Gastrocnemius medialis (tissue), 4 donors: Measurements from ENCODE around the gene ARHGAP24. TPM values are rescaled to one million over a fixed set of nuclear protein-coding genes. Genes with fewer than 3 reads are reported as not detected.

Experiments used
- ATAC-seq, 2 donors: fragments of 150-250 bp; one replicate each; pipeline ENCODE4 v1.9.1; 2016
- DNase-seq, 2 donors: peaks; one replicate each; pipeline ENCODE4 v3.0.0-alpha.2; 2019
- H3K27ac ChIP-seq, 4 donors: fragments of 200-600 bp; sonication (generic); 1 replicate in 1 of 4; 2 replicates in 3 of 4; pipeline ENCODE4 v1.5.1; 2016 to 2018; ENCODE audit warnings: mild to moderate bottlenecking in 2 of 4, moderate library complexity in 1 of 4
- H3K27me3 ChIP-seq, 3 donors: fragments of 200-600 bp; sonication (generic) in 2 of 3; 1 replicate in 1 of 3; 2 replicates in 2 of 3; pipeline versions ENCODE4 v1.5.1 to v1.6.0; 2016 to 2019; ENCODE audit warnings: mild to moderate bottlenecking in 1 of 3, moderate library complexity in 1 of 3
- H3K36me3 ChIP-seq, 2 donors: fragments of 200-600 bp; sonication (generic) in 1 of 2; one replicate each; pipeline ENCODE4 v1.5.1; 2017 to 2018
- H3K4me1 ChIP-seq, 2 donors: fragments of 200-600 bp; sonication (generic) in 1 of 2; one replicate each; pipeline ENCODE4 v1.5.1; 2016 to 2017; ENCODE audit warnings: mild to moderate bottlenecking in 2 of 2
- H3K4me3 ChIP-seq, 4 donors: fragments of 200-600 bp; sonication (generic) in 3 of 4; 1 replicate in 1 of 4; 2 replicates in 3 of 4; pipeline ENCODE4 v1.5.1; 2016 to 2019; ENCODE audit warnings: mild to moderate bottlenecking in 2 of 4
- H3K9me3 ChIP-seq, 3 donors: fragments of 200-600 bp; sonication (generic) in 2 of 3; 1 replicate in 1 of 3; 2 replicates in 2 of 3; pipeline ENCODE4 v1.5.1; 2016 to 2019
- POLR2A ChIP-seq, 2 donors: fragments of 450-650 bp; IDR thresholded peaks; one replicate each; pipeline ENCODE4 v1.6.1; 2017; ENCODE audit warnings: antibody characterized with exemption in 2 of 2, mild to moderate bottlenecking in 2 of 2, moderate library complexity in 2 of 2
- in situ Hi-C, 4 donors: fragments of 200-750 bp; cut with MboI; loops; one replicate each; pipeline versions ENCODE4 v1.15.0 to v1.8.0; 2017; ENCODE audit warnings: low sequenced_read_pairs in 4 of 4
- intact Hi-C: fragments of 100-400 bp; cut with DNase I; formaldehyde crosslinking; loops from one replicate; pipeline ENCODE4 v1.15.1; 2023; ENCODE audit warnings: low total_unique reads
- total RNA-seq, 4 donors: library from RNA; depleted of rRNA; stranded (reverse); fragments of >200 nt; gene quantifications; one replicate each; pipeline versions ENCODE4 v1.1.0 to v1.2.3, GENCODE V29; 2016
- TF ChIP-seq, protein P1 (sequence below), 5 experiments: fragments of 450-650 bp in 3 of 5; fragments of 200-600 bp in 2 of 5; sonication (generic) in 2 of 5; IDR thresholded peaks in 4 of 5; conservative IDR thresholded peaks in 1 of 5; 1 replicate in 4 of 5; 2 replicates in 1 of 5; pipeline ENCODE4 v1.5.1; 2016 to 2019; ENCODE audit warnings: antibody characterized with exemption in 5 of 5, mild to moderate bottlenecking in 3 of 5, moderate library complexity in 3 of 5

The ARHGAP24 gene
- total RNA-seq, 4 donors from 2014 or later = 2.8 to 7.8 (median 5.3) TPM

DNA sequence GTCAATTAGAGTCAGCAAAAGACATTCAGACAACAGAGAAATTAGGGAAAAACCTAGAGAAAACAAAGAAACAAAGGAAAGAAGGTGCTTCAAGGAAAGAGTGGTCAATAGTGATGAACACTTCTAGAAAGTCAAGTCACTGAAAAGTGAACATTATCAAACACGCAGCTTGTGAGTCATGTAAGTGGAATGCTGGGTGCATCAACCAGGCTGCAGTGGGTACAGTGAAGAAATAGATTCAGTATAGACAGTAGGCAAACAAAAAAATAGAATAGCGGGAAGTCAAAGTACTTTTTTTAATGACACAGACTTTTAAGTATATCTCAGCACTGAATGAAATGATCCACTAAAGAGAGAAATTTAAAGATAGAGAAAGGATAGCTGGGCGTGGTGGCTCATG is 245.8 kb downstream of the ARHGAP24 start:
- H3K9me3 ChIP-seq = no peaks in the 10 kb centered on the region
- ATAC-seq = no peak
- no peak overlapping the region for H3K27ac ChIP-seq
- no peak overlapping the region for H3K4me3 ChIP-seq
- TF ChIP-seq, protein P1, sequence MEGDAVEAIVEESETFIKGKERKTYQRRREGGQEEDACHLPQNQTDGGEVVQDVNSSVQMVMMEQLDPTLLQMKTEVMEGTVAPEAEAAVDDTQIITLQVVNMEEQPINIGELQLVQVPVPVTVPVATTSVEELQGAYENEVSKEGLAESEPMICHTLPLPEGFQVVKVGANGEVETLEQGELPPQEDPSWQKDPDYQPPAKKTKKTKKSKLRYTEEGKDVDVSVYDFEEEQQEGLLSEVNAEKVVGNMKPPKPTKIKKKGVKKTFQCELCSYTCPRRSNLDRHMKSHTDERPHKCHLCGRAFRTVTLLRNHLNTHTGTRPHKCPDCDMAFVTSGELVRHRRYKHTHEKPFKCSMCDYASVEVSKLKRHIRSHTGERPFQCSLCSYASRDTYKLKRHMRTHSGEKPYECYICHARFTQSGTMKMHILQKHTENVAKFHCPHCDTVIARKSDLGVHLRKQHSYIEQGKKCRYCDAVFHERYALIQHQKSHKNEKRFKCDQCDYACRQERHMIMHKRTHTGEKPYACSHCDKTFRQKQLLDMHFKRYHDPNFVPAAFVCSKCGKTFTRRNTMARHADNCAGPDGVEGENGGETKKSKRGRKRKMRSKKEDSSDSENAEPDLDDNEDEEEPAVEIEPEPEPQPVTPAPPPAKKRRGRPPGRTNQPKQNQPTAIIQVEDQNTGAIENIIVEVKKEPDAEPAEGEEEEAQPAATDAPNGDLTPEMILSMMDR (IDR thresholded peaks at IDR 0.05 in 4 of 5, conservative IDR thresholded peaks at IDR 0.05 in 1 of 5) = no peak
- TF ChIP-seq POLR2A (IDR thresholded peaks at IDR 0.05) = no peak
- H3K27me3 ChIP-seq = no peaks in the 10 kb centered on the region
- H3K4me1 ChIP-seq = peaks cover 0 to 6% of the 10 kb centered on the region in 2 donors
- no peak for DNase-seq
- no peaks in the 10 kb centered on the region for H3K36me3 ChIP-seq
- in situ Hi-C loops = no loop called here
- intact Hi-C loops = no loop called here

DNA sequence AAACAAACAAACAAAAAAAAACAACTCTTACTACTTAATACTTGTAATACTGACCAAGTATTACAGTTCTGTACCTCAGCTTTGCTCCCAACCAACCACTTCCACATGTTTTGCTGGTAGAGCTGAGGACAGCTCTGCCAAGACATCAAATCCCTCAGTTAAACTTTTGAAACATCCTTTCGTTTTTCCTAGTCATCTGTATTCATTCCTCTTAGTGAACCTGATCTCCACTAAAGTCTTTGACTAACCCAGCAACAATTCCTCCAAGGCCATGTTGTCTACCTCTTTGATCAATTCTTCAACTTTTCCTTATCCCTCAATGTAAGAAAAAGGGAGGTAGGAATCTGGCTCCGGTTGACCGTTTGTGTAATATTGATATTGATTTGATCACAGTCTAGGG is 247.5 kb downstream of the ARHGAP24 start:
- Histone ChIP-seq H3K9me3 (no peaks in the 10 kb centered on the region), H3K4me1 (peaks cover 0 to 6% of the 10 kb centered on the region in 2 donors), H3K4me3 (no peak overlapping the region), H3K36me3 (no peaks in the 10 kb centered on the region), H3K27ac (no peak overlapping the region), H3K27me3 (no peaks in the 10 kb centered on the region)
- no peak for DNase-seq
- TF ChIP-seq, protein P1 (IDR thresholded peaks at IDR 0.05 in 4 of 5, conservative IDR thresholded peaks at IDR 0.05 in 1 of 5) = no peak
- TF ChIP-seq POLR2A (IDR thresholded peaks at IDR 0.05) = no peak
- intact Hi-C loops (no loop called here), in situ Hi-C loops (no loop called here)
- ATAC-seq = no peak

DNA sequence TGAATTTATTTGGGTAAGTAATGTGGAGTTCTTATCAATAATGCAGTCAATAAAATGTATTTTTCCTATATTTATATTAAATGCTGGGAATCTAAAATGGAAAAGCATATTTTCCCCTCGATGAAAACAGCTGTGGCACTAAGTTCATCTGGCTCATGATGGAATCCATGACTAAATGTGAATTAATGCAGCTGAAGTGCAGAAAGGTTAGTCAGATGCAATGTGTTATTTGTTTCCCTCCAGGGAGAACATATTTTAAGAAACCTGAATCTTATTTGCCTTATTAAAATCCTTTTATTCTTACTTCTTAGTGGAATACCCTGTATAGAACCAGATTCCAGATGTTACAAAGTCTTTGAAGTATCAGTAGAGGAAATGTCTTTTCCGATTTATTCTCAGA is 247.9 kb downstream of the ARHGAP24 start:
- Histone ChIP-seq H3K27ac (no peak overlapping the region), H3K36me3 (no peaks in the 10 kb centered on the region), H3K27me3 (no peaks in the 10 kb centered on the region), H3K9me3 (no peaks in the 10 kb centered on the region), H3K4me1 (peaks cover 0 to 6% of the 10 kb centered on the region in 2 donors), H3K4me3 (no peak overlapping the region)
- no peak for TF ChIP-seq POLR2A (IDR thresholded peaks at IDR 0.05)
- TF ChIP-seq, protein P1 (IDR thresholded peaks at IDR 0.05 in 4 of 5, conservative IDR thresholded peaks at IDR 0.05 in 1 of 5) = no peak
- intact Hi-C loops (no loop called here), in situ Hi-C loops (no loop called here)
- no peak for ATAC-seq
- no peak for DNase-seq

DNA sequence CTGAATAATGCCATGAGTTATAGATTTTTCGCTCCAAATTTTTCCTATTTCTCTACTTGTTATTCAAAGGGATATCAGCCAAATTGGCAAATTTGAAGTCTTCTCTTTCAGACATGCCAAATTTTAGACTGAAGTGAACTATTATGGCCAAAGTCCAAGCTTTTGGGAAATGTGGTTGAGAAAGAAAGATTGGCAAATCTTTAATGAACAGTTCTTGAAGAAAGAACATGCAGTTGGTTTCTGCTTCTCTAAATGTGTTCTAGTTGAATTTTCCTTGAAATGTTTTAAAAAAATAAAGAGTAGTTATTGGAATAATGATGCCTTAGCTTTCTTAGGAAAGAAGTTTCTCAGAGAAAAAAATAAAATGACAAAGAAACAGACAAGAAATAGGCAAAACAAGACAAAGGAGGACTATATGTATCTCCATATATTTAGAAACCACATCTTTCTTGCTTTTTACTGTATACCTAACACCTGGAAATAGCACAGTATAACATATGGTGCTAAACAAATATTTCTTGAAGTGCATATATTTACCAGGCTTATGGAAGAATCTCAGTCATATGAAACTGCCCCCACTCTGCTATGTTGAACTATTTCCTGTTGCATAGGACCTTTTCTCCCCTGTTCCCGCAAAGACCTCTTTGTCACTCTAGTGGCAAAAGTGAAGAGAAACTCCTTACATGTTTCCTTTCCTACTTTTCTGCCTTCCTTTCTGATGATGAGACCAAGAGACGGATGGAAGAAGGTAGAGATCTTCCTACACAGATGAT is 250.0 kb downstream of the ARHGAP24 start:
- intact Hi-C loops (no loop called here), in situ Hi-C loops (no loop called here)
- TF ChIP-seq, protein P1 (IDR thresholded peaks at IDR 0.05 in 4 of 5, conservative IDR thresholded peaks at IDR 0.05 in 1 of 5) = no peak
- H3K4me3 ChIP-seq = no peak overlapping the region
- ATAC-seq (no peak), DNase-seq (no peak)
- peaks cover 0 to 6% of the 10 kb centered on the region in 2 donors for H3K4me1 ChIP-seq
- no peaks in the 10 kb centered on the region for H3K27me3 ChIP-seq
- no peaks in the 10 kb centered on the region for H3K36me3 ChIP-seq
- peak overlapping the region; percentile 33 to 59 (median 45) for H3K27ac ChIP-seq
- H3K9me3 ChIP-seq = no peaks in the 10 kb centered on the region
